NCI-H345 (cell line): ENCODE measurements around the gene IER3.

Source experiments
- DNase-seq: peaks from one replicate; lab custom pipeline; 2025; lab: John Stamatoyannopoulos, UW

Gene IER3

GRCh38 chr6:30744054-30744805 lies at the start of gene IER3:
IER3 (minus strand) TSS chr6:30744547; CDS start chr6:30744518, 29 bp downstream.
- peak; percentile 78 for DNase-seq

GRCh38 chr6:30793521-30794194 lies 49.3 kb upstream of the IER3 start:
- DNase-seq: no peak

- no peak for DNase-seq
Measured at GRCh38 chr6:30792786-30793185, 48.4 kb upstream of the IER3 start.

- DNase-seq: no peak
Measured at GRCh38 chr6:30790724-30791383, 46.5 kb upstream of the IER3 start.

- no peak for DNase-seq
Measured at GRCh38 chr6:30789606-30790005, 45.3 kb upstream of the IER3 start.

- no peak for DNase-seq
Measured at GRCh38 chr6:30787954-30788353, 43.6 kb upstream of the IER3 start.

GRCh38 chr6:30782425-30783014 lies 38.2 kb upstream of the IER3 start:
- no peak for DNase-seq

- DNase-seq: peak; percentile 95
Measured at GRCh38 chr6:30781743-30782424, 37.5 kb upstream of the IER3 start.

GRCh38 chr6:30781395-30781742 lies 37.0 kb upstream of the IER3 start:
- no peak for DNase-seq

- DNase-seq: no peak
Measured at GRCh38 chr6:30780642-30780920, 36.2 kb upstream of the IER3 start.

GRCh38 chr6:30779850-30780641 lies 35.7 kb upstream of the IER3 start:
- DNase-seq: no peak

GRCh38 chr6:30778001-30778635 lies 33.8 kb upstream of the IER3 start:
- no peak for DNase-seq

- no peak for DNase-seq
Measured at GRCh38 chr6:30777155-30777485, 32.8 kb upstream of the IER3 start.

- DNase-seq: no peak
Measured at GRCh38 chr6:30776390-30777154, 32.2 kb upstream of the IER3 start.

GRCh38 chr6:30775104-30775503 lies 30.8 kb upstream of the IER3 start:
- DNase-seq: no peak

GRCh38 chr6:30774701-30775100 lies 30.4 kb upstream of the IER3 start:
- no peak for DNase-seq

- no peak for DNase-seq
Measured at GRCh38 chr6:30770592-30770991, 26.2 kb upstream of the IER3 start.

GRCh38 chr6:30769853-30770524 lies 25.6 kb upstream of the IER3 start:
- no peak for DNase-seq

GRCh38 chr6:30769088-30769852 lies 24.9 kb upstream of the IER3 start:
- no peak for DNase-seq
